ENCODE data around the gene GGPS1.
"Not testable (repeated sequence)": the region's sequence is repeated elsewhere in the genome, so short reads cannot be mapped to it uniquely, and the experiment has no call there.

GGPS1 gene

GRCh38 chr1:235328271-235329138 lies at the start of gene GGPS1:
GGPS1 (plus strand) TSS chr1:235328570; CDS start chr1:235335265, 6,695 bp downstream.
- peak; percentile 99 to 100 for DNase-seq

- DNase-seq = no peak
Observed at GRCh38 chr1:235278915-235279292, 49.5 kb upstream of the GGPS1 start.

GRCh38 chr1:235279694-235280093 lies 48.7 kb upstream of the GGPS1 start:
- DNase-seq = no peak

- no peak for DNase-seq
Observed at GRCh38 chr1:235280467-235280866, 47.9 kb upstream of the GGPS1 start.

- not testable (repeated sequence) for DNase-seq
Observed at GRCh38 chr1:235283636-235284035, 44.7 kb upstream of the GGPS1 start.

GRCh38 chr1:235284231-235284769 lies 44.1 kb upstream of the GGPS1 start:
- DNase-seq = no peak

- no peak for DNase-seq
Observed at GRCh38 chr1:235286667-235287066, 41.7 kb upstream of the GGPS1 start.

- no peak for DNase-seq
Observed at GRCh38 chr1:235287208-235287882, 41.0 kb upstream of the GGPS1 start.

GRCh38 chr1:235289859-235290739 lies 38.3 kb upstream of the GGPS1 start:
- no peak for DNase-seq

- no peak for DNase-seq
Observed at GRCh38 chr1:235290740-235291502, 37.4 kb upstream of the GGPS1 start.

- DNase-seq = no peak
Observed at GRCh38 chr1:235291599-235292091, 36.7 kb upstream of the GGPS1 start.

GRCh38 chr1:235292790-235293189 lies 35.6 kb upstream of the GGPS1 start:
- no peak for DNase-seq

GRCh38 chr1:235293322-235293942 lies 34.9 kb upstream of the GGPS1 start:
- DNase-seq = no peak

GRCh38 chr1:235295902-235296350 lies 32.4 kb upstream of the GGPS1 start:
- DNase-seq = no peak

- no peak for DNase-seq
Observed at GRCh38 chr1:235296729-235297128, 31.6 kb upstream of the GGPS1 start.

- no peak for DNase-seq
Observed at GRCh38 chr1:235297579-235297978, 30.8 kb upstream of the GGPS1 start.

GRCh38 chr1:235298758-235299157 lies 29.6 kb upstream of the GGPS1 start:
- DNase-seq = no peak

GRCh38 chr1:235299169-235299858 lies 29.1 kb upstream of the GGPS1 start:
- DNase-seq = no peak

GRCh38 chr1:235302143-235302542 lies 26.2 kb upstream of the GGPS1 start:
- DNase-seq = no peak

GRCh38 chr1:235304549-235305451 lies 23.6 kb upstream of the GGPS1 start:
- DNase-seq = no peak

All from AML-193 (cell line).